ENCODE data around the gene MIEN1. TPM values are rescaled to one million over a fixed set of nuclear protein-coding genes. Genes with fewer than 3 reads are reported as not detected.
"Not testable (repeated sequence)": the region's sequence is repeated elsewhere in the genome, so short reads cannot be mapped to it uniquely, and the experiment has no call there.

The MIEN1 gene
- total and polyA plus RNA-seq, 12 donors: 27.7 to 190 (median 41.1) TPM

DNA sequence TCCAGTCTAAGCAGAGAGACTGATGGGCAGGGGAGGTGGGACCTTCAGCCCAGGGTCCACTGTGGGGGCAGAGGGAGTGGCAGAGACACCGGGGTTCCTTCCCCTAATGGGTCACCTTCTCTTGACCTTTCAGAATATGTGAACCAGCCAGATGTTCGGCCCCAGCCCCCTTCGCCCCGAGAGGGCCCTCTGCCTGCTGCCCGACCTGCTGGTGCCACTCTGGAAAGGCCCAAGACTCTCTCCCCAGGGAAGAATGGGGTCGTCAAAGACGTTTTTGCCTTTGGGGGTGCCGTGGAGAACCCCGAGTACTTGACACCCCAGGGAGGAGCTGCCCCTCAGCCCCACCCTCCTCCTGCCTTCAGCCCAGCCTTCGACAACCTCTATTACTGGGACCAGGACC, 2.8 kb downstream of the MIEN1 start:
- peaks cover 0 to 62% (median 20%) of the 10 kb centered on the region in 9 donors for H3K36me3 ChIP-seq
- no peak for ATAC-seq
- TF ChIP-seq, protein P1, sequence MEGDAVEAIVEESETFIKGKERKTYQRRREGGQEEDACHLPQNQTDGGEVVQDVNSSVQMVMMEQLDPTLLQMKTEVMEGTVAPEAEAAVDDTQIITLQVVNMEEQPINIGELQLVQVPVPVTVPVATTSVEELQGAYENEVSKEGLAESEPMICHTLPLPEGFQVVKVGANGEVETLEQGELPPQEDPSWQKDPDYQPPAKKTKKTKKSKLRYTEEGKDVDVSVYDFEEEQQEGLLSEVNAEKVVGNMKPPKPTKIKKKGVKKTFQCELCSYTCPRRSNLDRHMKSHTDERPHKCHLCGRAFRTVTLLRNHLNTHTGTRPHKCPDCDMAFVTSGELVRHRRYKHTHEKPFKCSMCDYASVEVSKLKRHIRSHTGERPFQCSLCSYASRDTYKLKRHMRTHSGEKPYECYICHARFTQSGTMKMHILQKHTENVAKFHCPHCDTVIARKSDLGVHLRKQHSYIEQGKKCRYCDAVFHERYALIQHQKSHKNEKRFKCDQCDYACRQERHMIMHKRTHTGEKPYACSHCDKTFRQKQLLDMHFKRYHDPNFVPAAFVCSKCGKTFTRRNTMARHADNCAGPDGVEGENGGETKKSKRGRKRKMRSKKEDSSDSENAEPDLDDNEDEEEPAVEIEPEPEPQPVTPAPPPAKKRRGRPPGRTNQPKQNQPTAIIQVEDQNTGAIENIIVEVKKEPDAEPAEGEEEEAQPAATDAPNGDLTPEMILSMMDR (IDR thresholded peaks at IDR 0.05): no peak
- H3K4me3 ChIP-seq: no peak overlapping the region
- peaks cover 4 to 16% (median 9%) of the 10 kb centered on the region in 9 donors for H3K4me1 ChIP-seq
- intact Hi-C loops (cut with DNase I): loop anchor here in 2 of 10 donors (1.0 to 5.0 kb wide), 2 partner anchors 24 to 35 kb away; no protein-coding TSS in a partner anchor
- H3K27me3 ChIP-seq: no peaks in the 10 kb centered on the region
- H3K9me3 ChIP-seq: no peaks in the 10 kb centered on the region
- no peak for DNase-seq
- peak overlapping the region in 1 of 10 donors; percentile 8 for H3K27ac ChIP-seq
- 71 to 74% methylated on average over 10 of the region's 10 CpGs for WGBS, 2 donors

DNA sequence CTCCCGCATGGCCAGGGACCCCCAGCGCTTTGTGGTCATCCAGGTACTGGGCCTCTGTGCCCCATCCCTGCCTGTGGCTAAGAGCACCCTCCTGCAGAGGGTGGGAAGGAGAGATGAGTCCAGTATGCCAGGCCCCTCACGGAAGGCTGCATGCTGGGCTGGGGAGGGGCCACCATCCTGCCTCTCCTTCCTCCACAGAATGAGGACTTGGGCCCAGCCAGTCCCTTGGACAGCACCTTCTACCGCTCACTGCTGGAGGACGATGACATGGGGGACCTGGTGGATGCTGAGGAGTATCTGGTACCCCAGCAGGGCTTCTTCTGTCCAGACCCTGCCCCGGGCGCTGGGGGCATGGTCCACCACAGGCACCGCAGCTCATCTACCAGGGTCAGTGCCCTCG, 3.7 kb downstream of the MIEN1 start:
- ATAC-seq: no peak
- Histone ChIP-seq H3K27ac (no peak overlapping the region), H3K4me3 (no peak overlapping the region), H3K9me3 (no peaks in the 10 kb centered on the region), H3K4me1 (peaks cover 4 to 16% (median 9%) of the 10 kb centered on the region in 9 donors), H3K36me3 (peaks cover 0 to 72% (median 20%) of the 10 kb centered on the region in 9 donors), H3K27me3 (no peaks in the 10 kb centered on the region)
- TF ChIP-seq, protein P1 (IDR thresholded peaks at IDR 0.05): no peak
- intact Hi-C loops (cut with DNase I): loop anchor here in 2 of 10 donors (1.0 to 5.0 kb wide), 2 partner anchors 23 to 34 kb away; no protein-coding TSS in a partner anchor
- no peak for DNase-seq
- 87 to 93% methylated on average over 9 of the region's 9 CpGs for WGBS, 2 donors

DNA sequence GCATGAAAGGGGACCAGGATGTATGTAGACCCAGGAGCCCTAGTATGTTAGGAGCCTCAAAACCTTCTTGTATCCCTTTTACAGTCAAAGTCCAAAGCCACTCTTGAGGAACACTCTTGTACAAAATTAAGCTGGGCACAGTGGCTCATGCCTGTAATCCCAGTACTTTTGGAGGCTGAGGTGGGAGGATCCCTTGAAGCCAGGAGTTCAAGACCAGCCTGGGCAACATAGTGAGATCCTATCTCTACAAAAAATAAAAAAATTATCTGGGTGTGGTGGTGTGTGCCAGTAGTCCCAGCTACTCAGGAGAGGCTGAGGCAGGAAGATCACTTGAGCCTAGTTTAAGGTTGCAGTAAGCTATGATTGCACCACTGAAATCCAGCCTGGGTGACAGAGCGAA, 4.4 kb downstream of the MIEN1 start:
- not testable (repeated sequence) for H3K27me3 ChIP-seq, H3K27ac ChIP-seq, H3K4me3 ChIP-seq, H3K9me3 ChIP-seq, DNase-seq, ATAC-seq
- Histone ChIP-seq H3K36me3 (peaks cover 0 to 77% (median 20%) of the 10 kb centered on the region in 9 donors), H3K4me1 (peaks cover 4 to 16% (median 9%) of the 10 kb centered on the region in 9 donors)
- 100% methylated on average over 1 of the region's 1 CpG for WGBS, 2 donors
- intact Hi-C loops (cut with DNase I): loop anchor here in 1 of 10 donors (5.0 kb wide), 1 partner anchor 34 kb away; no protein-coding TSS in a partner anchor

DNA sequence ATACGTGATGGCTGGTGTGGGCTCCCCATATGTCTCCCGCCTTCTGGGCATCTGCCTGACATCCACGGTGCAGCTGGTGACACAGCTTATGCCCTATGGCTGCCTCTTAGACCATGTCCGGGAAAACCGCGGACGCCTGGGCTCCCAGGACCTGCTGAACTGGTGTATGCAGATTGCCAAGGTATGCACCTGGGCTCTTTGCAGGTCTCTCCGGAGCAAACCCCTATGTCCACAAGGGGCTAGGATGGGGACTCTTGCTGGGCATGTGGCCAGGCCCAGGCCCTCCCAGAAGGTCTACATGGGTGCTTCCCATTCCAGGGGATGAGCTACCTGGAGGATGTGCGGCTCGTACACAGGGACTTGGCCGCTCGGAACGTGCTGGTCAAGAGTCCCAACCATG, 5.6 kb downstream of the MIEN1 start:
- Histone ChIP-seq H3K9me3 (no peaks in the 10 kb centered on the region), H3K4me3 (no peak overlapping the region), H3K27ac (no peak overlapping the region), H3K36me3 (peaks cover 0 to 85% (median 20%) of the 10 kb centered on the region in 9 donors), H3K27me3 (no peaks in the 10 kb centered on the region), H3K4me1 (peaks cover 1 to 10% (median 5%) of the 10 kb centered on the region in 9 donors)
- DNase-seq: no peak
- WGBS, 2 donors: 94 to 96% methylated on average over 13 of the region's 13 CpGs
- intact Hi-C loops (cut with DNase I): loop anchor here in 1 of 10 donors (5.0 kb wide), 1 partner anchor 32 kb away; no protein-coding TSS in a partner anchor
- TF ChIP-seq, protein P1 (IDR thresholded peaks at IDR 0.05): no peak
- ATAC-seq: no peak

Measured in heart right ventricle (tissue), 16 donors.